ENCODE data around the gene GDPD3. TPM values are rescaled to one million over a fixed set of nuclear protein-coding genes. Genes with fewer than 3 reads are reported as not detected.
A peak's percentile ranks its signal among the peaks of the same experiment; 100 is the strongest.

Gene GDPD3
- total and polyA plus RNA-seq, 9 of the 15 experiments (the other 6 are each of a cell fraction or from before 2014, with no cell fraction given): 0.47 to 3.9 (median 1.1) TPM

GRCh38 chr16:30075503-30076275 is 37.6 kb downstream of the GDPD3 start, which contains the start of gene PPP4C (continued):
- TF ChIP-seq RBM22 (IDR thresholded peaks at IDR 0.05; ENCODE audit: low read depth, low read length, poor library complexity, severe bottlenecking) (peak; percentile 35), NELFE (IDR thresholded peaks at IDR 0.05; ENCODE audit: insufficient read depth, insufficient read length) (no peak), CUX1 (CRISPR knock-in tag; IDR thresholded peaks at IDR 0.05) (no peak), MLLT1 (IDR thresholded peaks at IDR 0.05) (peak in 1 of 2 experiments; percentile 24; a peak in 2 of 4 replicates), SPI1 (IDR thresholded peaks at IDR 0.05; ENCODE audit: borderline replicate concordance, low read depth, low read length) (peak; percentile 57; the same call in 1 of the 2 replicates), POLR2A (conservative IDR thresholded peaks at IDR 0.05) (peak; percentile 98), RHOXF2B (CRISPR knock-in tag; conservative IDR thresholded peaks at IDR 0.05) (no peak), TAF9B (IDR thresholded peaks at IDR 0.05; ENCODE audit: partially characterized antibody) (peak; percentile 84)

Data from K562 (cell line).